Parathyroid adenoma (tissue), 2 donors: ENCODE data around the gene SPIB.
"Not testable (repeated sequence)": the region's sequence is repeated elsewhere in the genome, so short reads cannot be mapped to it uniquely, and the experiment has no call there.

Experiments used
- H2AFZ ChIP-seq: fragments of 300-600 bp; sonication (generic); one replicate; pipeline ENCODE4 v1.7.0; 2017; ENCODE audit warnings: antibody characterized with exemption, mild to moderate bottlenecking
- H3K27ac ChIP-seq: fragments of 300-600 bp; sonication (generic); one replicate; pipeline ENCODE4 v1.7.0; 2017
- H3K27me3 ChIP-seq: fragments of 300-600 bp; sonication (generic); one replicate; pipeline ENCODE4 v1.7.0; 2017; ENCODE audit warnings: low read length; ENCODE audit not compliant: control insufficient read depth, insufficient read depth
- H3K36me3 ChIP-seq: fragments of 300-600 bp; sonication (generic); one replicate; pipeline ENCODE4 v1.7.0; 2017; ENCODE audit warnings: low read length; ENCODE audit not compliant: control insufficient read depth, insufficient read depth
- H3K4me1 ChIP-seq: fragments of 300-600 bp; sonication (generic); one replicate; pipeline ENCODE4 v1.7.0; 2017; ENCODE audit warnings: control low read depth
- H3K4me2 ChIP-seq: fragments of 300-600 bp; sonication (generic); one replicate; pipeline ENCODE4 v1.7.0; 2017; ENCODE audit warnings: low read length
- H3K4me3 ChIP-seq: fragments of 300-600 bp; sonication (generic); one replicate; pipeline ENCODE4 v1.7.0; 2017; ENCODE audit warnings: low read depth, low read length
- H3K79me2 ChIP-seq: fragments of 300-600 bp; sonication (generic); one replicate; pipeline ENCODE4 v1.7.0; 2017; ENCODE audit warnings: control low read depth
- H3K9ac ChIP-seq: fragments of 300-600 bp; sonication (generic); one replicate; pipeline ENCODE4 v1.7.0; 2017; ENCODE audit warnings: mild to moderate bottlenecking
- H3K9me3 ChIP-seq: fragments of 300-600 bp; sonication (generic); one replicate; pipeline ENCODE4 v1.7.0; 2017; ENCODE audit warnings: low read length; ENCODE audit not compliant: control insufficient read depth
- CTCF ChIP-seq: fragments of 300-600 bp; sonication (generic); IDR thresholded peaks from one replicate; pipeline ENCODE4 v1.7.0; 2017; ENCODE audit warnings: antibody characterized with exemption, mild to moderate bottlenecking
- donor health status: primary hyperparathyroidism.

Gene SPIB

GRCh38 chr19:50435627-50436026 lies 16.9 kb downstream of the SPIB start:
- Histone ChIP-seq H3K27me3 (no peaks in the 10 kb centered on the region), H3K9me3 (no peaks in the 10 kb centered on the region), H3K79me2 (no peaks in the 10 kb centered on the region), H3K36me3 (no peaks in the 10 kb centered on the region), H3K9ac (no peak overlapping the region), H3K4me1 (peaks cover 10% of the 10 kb centered on the region), H2AFZ (no peak overlapping the region), H3K27ac (no peak overlapping the region), H3K4me3 (no peak overlapping the region), H3K4me2 (no peak overlapping the region)
- no peak for TF ChIP-seq CTCF

GRCh38 chr19:50437862-50438449 lies 19.2 kb downstream of the SPIB start:
- H3K4me3 ChIP-seq, result no peak overlapping the region
- H3K9ac ChIP-seq, result no peak overlapping the region
- no peak overlapping the region for H2AFZ ChIP-seq
- no peaks in the 10 kb centered on the region for H3K9me3 ChIP-seq
- no peak for TF ChIP-seq CTCF
- no peaks in the 10 kb centered on the region for H3K79me2 ChIP-seq
- no peak overlapping the region for H3K27ac ChIP-seq
- H3K36me3 ChIP-seq, result no peaks in the 10 kb centered on the region
- H3K4me1 ChIP-seq, result peaks cover 7% of the 10 kb centered on the region
- H3K27me3 ChIP-seq, result no peaks in the 10 kb centered on the region
- no peak overlapping the region for H3K4me2 ChIP-seq

GRCh38 chr19:50439130-50439529 lies 20.4 kb downstream of the SPIB start:
- H3K4me2 ChIP-seq, result not testable (repeated sequence)

GRCh38 chr19:50444059-50444458 lies 25.3 kb downstream of the SPIB start:
- Histone ChIP-seq H3K27ac (no peak overlapping the region), H3K27me3 (no peaks in the 10 kb centered on the region), H3K9ac (no peak overlapping the region), H3K79me2 (no peaks in the 10 kb centered on the region), H3K4me1 (no peaks in the 10 kb centered on the region), H3K4me3 (no peak overlapping the region), H3K4me2 (no peak overlapping the region), H3K36me3 (no peaks in the 10 kb centered on the region), H3K9me3 (no peaks in the 10 kb centered on the region), H2AFZ (no peak overlapping the region)
- TF ChIP-seq CTCF, result no peak

More at GRCh38 chr19:50439130-50439529, 20.4 kb downstream of the SPIB start:
- not testable (repeated sequence) for H3K27me3 ChIP-seq, H3K79me2 ChIP-seq, H3K9ac ChIP-seq, H3K4me1 ChIP-seq, H2AFZ ChIP-seq, H3K4me3 ChIP-seq, H3K9me3 ChIP-seq, H3K27ac ChIP-seq, H3K36me3 ChIP-seq

GRCh38 chr19:50447053-50447452 lies 28.3 kb downstream of the SPIB start:
- H3K4me1 ChIP-seq, result no peaks in the 10 kb centered on the region
- H3K27me3 ChIP-seq, result no peaks in the 10 kb centered on the region
- TF ChIP-seq CTCF, result no peak
- no peaks in the 10 kb centered on the region for H3K9me3 ChIP-seq
- H3K4me3 ChIP-seq, result no peak overlapping the region
- no peak overlapping the region for H3K4me2 ChIP-seq
- H3K36me3 ChIP-seq, result no peaks in the 10 kb centered on the region
- H3K27ac ChIP-seq, result no peak overlapping the region
- no peaks in the 10 kb centered on the region for H3K79me2 ChIP-seq
- H3K9ac ChIP-seq, result no peak overlapping the region
- no peak overlapping the region for H2AFZ ChIP-seq
